Mucosa of gallbladder (tissue), 1 donor: ENCODE data around the gene PCBP4. TPM values are rescaled to one million over a fixed set of nuclear protein-coding genes. Genes with fewer than 3 reads are reported as not detected.

ENCODE experiments used
- DNase-seq: peaks from one replicate; pipeline ENCODE4 v3.0.0-alpha.2; 2020; ENCODE audit warnings: low spot score
- total RNA-seq: library from RNA; stranded (reverse); gene quantifications from one replicate; pipeline ENCODE4 v1.2.1, GENCODE V29; 2021
- donor health status: DM: no; HTN: no; CAD: no.

Gene PCBP4
- total RNA-seq, 1 donor from 2014 or later = 45.1 TPM

DNA sequence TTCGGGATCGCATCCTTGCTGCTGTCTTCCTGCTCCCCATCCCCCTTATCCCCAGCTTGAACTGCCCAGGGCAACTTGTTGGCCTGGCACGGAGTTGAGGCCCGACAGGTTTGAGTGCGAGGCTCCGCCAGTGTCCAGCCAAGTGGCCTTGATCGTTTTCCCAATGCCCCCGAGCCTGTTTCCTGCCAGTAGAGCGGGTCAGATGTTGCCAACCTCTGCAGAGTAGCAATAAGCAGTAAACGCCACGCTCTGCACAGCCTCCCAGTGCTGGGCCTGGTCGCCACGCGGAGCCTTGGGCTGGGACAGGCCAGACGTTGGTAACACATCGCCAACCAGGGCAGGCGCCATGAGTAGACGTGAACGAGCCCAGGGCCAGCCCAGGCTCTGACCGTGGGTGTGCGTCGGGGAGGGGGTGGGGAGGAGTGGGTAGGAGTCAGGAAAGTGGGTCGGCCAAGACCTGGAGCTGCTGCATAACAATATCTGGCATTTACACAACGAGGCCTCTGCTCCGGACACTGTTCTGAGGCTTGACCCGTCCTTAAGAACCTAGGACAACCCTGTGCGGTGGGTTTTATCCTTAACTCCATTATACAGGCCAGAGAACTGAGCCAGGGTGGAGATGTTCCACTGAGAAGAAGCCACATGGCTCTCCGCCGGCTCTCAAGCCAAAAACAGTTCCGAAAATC lies 7.2 kb upstream of the PCBP4 start:
- no peak for DNase-seq

DNA sequence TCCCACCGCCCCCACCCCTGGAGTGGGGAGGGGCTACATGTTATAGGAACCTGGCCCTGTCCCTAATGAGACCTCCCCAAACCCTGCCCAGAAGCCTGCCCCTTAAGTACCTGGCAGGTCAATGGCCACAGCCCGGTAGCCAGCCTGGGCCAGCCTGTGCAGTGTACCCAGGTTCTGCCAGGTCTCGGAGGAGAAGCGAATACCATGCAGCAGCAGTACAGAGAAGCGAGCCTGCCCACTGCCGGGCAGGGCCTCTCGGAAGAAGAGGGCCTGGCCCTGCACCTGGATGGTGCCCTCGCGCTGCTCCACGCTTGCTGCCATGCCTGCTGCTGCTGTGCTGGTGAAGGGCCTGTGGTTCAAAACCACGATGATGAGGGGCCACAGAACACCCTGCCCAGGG lies 4.1 kb upstream of the PCBP4 start:
- no peak for DNase-seq

DNA sequence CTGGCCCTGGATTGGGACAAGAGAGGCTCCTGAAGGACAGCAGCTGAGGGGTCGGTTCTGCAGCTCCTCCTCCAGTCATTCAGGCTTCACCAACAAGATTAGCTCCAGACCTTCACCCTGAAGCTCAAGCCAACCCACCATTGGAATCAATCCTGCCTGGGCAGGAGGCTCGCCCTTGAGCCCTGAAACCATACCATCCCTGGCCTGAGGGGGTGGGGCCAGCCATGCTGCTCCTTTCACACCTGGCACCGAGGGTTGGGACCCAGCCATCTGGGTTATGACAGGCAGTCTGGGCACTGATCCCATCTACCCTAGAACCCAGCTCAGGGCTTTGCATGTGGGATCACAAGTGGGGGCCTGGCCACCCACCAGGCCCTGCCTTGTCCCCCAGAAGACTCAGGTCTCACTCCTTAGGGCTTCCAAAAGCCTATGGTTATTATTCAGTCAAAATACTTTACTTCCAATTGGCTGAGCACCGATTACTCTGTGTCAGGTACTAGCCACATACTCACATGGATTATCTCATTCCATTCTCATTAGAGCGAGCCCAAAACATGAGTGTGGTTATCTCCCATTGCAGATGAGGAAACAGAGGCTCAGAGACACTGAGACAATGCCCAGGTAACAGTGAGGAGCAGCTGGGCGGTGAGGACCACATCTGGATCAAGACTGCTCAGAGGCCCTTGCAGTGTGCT lies 3.5 kb upstream of the PCBP4 start:
- DNase-seq = no peak

DNA sequence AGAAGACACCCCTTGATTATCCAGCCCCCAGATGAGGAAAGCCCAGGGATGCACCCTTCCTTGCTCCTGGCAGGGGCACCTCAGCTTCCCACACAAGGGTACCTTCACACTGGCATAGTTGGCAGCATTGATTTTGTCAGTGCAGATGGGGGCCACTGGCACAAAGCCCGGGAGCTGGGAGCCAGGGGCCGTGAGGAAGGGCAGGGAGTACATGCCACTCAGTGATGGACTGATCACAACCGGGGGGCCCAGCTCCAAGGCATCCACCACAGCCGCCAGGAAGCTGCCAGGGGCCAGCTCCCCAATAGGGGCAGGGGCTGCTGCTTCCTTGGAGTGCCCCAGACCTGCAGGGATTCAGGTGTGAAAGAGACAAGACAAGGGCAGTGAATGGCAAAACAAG lies 2.6 kb upstream of the PCBP4 start:
- DNase-seq = no peak

GRCh38 chr3:51968883-51969678 lies 1.8 kb upstream of the PCBP4 start:
- DNase-seq = no peak

- DNase-seq = no peak
Observed at GRCh38 chr3:51968170-51968775, 1.0 kb upstream of the PCBP4 start.

- DNase-seq = no peak
Observed at GRCh38 chr3:51966922-51967383, 301 bp downstream of the PCBP4 start.

- no peak for DNase-seq
Observed at GRCh38 chr3:51966486-51966885, 768 bp downstream of the PCBP4 start.

DNA sequence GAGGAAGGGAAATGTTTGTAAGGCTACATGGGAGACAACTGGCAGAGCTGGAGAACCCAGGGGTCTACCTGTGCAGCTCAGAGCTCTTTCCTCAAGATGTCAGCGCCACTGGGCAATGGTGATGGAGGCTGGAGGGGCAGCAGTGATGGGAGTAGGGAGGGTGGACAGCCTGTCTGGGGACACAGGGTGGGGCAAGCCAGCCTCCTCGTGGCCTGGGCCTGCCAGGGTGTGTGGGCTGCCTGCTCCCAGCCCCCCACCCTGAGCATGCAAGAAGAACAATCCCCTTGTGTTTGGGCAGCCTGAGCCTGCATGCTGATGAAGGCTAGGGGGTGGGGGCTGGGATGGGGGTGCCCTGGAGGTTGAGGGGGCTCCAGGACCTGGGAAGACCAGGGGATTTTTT lies 1.2 kb downstream of the PCBP4 start:
- DNase-seq = no peak

DNA sequence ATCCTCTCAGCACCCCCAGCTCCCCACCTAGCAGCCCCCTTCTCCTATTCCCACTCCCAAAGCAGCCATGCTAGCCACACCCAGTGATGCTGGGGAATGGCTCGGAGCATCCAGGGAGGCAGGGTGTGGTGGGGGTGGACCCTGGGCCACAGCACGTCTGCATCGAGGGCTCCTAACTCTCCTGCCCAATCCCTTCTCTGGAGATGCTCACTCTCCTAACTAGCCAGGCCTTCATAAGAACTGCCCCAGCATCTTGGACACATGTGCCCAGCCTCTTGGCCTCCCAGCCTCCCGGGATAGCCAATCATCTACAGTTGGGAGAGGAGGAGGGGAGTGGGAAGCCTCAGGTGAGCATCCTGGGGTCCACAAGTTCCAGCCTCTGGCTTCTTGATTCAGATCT lies 2.7 kb downstream of the PCBP4 start:
- no peak for DNase-seq

DNA sequence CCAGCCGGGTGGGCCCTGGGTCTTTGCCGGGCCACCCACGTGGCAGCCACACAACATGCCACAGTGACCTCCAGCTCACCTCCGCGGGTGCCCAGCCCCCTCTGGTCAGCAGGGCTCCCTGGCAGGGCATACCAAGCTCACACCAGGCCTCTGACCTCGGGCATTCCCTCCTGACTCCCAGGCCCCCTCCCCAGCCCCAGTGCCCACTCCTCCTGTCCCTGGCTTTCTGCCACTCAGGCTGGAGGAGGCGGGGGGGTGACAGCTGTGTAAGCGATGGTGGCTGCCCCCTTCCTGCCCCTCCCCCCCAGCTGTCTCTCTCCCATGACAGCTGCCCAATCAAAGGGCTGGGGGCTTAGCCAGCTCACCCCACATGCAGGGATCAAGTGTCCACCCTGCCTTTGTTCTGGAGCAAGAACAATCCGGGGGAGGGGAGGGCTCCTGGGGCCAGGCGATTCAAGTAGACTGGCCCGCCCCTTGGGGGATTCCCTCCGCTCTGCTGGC lies 3.3 kb downstream of the PCBP4 start:
- no peak for DNase-seq

GRCh38 chr3:51962854-51963530 lies 4.3 kb downstream of the PCBP4 start:
- no peak for DNase-seq

- DNase-seq = no peak
Observed at GRCh38 chr3:51961602-51962569, 5.4 kb downstream of the PCBP4 start.

DNA sequence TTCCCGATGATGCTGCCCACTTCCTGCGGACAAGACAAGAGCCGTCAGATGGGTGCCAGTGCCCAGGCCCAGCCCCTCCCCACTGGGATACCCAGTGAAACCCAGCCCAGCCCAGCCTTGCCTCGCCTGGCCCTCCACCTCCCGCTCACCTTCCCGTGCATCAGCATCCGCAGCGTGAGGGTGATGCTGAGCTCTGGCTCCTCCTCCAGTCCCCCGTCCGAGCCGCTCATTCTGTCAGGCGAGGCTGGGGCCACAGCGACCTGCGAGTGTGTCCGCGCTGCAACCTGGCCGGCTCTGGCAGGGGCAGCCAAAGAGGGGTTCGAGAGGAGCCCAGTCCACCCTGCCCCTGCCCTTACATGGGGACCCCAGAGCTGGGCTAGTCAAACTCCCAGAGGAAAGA lies 6.2 kb downstream of the PCBP4 start:
- no peak for DNase-seq

DNA sequence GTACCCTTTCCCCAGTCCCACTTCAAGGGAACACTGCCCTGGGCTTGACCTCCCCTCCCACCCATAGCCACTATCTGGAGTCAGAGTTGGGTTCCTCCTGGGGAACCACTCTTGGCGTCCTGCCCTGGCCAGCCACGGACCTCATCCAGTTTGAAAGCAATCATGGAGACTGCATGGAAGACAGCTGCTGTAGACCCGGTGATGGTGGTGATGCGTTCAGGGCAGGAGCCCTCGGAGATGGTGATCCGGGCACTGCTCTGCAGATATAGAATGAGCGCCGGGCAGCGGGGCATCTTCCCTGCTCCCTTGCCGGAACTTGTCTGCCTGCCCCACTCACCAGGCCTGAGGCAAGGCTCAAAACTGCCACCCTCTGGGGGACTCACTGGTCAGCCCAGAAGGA lies 6.9 kb downstream of the PCBP4 start:
- no peak for DNase-seq

DNA sequence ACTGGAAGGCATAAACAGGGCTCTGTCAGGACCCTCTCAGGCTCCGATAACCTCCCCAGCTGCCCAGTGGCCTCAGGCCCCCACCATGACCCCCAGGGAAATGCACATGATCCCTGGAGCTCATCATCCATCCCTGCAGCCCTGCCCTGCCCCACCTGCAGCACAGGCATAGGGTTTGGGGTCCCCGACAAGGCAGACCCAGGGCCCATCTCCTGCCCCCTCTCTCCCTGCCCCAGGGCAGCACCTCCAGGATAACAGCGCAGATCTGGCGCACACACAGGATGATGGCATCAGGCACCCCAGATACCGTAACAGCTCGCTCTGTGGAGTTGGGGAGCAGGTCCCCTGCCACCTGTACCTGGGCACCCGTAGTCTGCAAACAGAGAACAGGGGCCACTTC lies 7.6 kb downstream of the PCBP4 start:
- DNase-seq = no peak

GRCh38 chr3:51958603-51959521 lies 8.4 kb downstream of the PCBP4 start:
- no peak for DNase-seq

DNA sequence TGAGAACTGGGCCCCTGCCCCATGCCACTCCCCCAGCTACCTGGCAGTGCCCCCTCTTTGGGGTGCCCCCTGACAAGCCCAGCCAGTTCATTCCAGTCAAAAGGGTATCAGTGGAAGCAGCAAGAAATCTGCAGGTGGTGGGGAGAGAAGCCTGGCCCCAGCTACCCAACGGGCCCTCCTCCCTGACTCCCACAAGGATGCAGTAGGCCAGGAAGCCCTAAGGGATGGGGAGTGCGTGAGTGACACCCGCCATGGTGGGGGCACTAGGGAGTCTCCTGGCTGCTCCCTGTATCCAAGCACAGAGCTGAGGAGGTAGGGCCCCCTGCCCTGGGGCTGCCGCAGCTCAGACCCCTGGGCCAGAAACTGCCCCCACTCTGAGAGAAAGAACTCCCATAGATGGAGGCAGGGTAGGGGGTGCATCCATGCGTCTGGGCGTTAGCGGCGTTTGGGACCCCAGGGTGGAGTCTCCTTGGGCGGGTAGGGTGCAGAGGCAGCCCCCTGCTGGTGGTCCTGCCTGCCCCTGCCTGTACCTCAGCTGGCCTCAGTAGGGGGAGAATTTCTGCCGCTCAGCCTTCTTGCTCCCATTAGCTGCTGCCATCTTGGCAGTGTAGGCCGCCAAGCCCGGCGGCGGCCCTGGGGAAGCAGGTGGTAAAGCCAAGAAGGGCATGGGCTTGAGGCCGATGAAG lies 9.6 kb downstream of the PCBP4 start:
- DNase-seq = no peak
